WTC11 (cell line): ENCODE results near the gene SCUBE1.

ENCODE experiments used
- ESRRA ChIP-seq: sonication (generic); formaldehyde crosslinking; IDR thresholded peaks from 2 replicates; pipeline ENCODE4 v1.8.1; 2022; ENCODE audit warnings: mild to moderate bottlenecking, missing genetic modification reagents, borderline replicate concordance
- USF2 ChIP-seq: sonication (generic); formaldehyde crosslinking; IDR thresholded peaks from 2 replicates; pipeline ENCODE4 v1.8.1; 2023; ENCODE audit warnings: mild to moderate bottlenecking, missing genetic modification reagents, moderate library complexity
- ZNF121 ChIP-seq: sonication (generic); formaldehyde crosslinking; IDR thresholded peaks from 2 replicates; pipeline ENCODE4 v1.8.0; 2023; ENCODE audit warnings: missing genetic modification reagents
- ZNF263 ChIP-seq: sonication (generic); formaldehyde crosslinking; IDR thresholded peaks from 2 replicates; pipeline ENCODE4 v1.8.1; 2022; ENCODE audit warnings: low read depth, mild to moderate bottlenecking, moderate library complexity, missing genetic modification reagents
- TF ChIP-seq, protein P1 (sequence below): fragments of 200-600 bp; IDR thresholded peaks from 2 replicates; pipeline ENCODE4 v1.8.0; 2022; ENCODE audit warnings: antibody characterized with exemption
- TF ChIP-seq, protein P2 (sequence below): sonication (generic); formaldehyde crosslinking; IDR thresholded peaks from 2 replicates; pipeline ENCODE4 v1.8.0; 2022; ENCODE audit warnings: mild to moderate bottlenecking, missing genetic modification reagents

- TF ChIP-seq, protein P1, sequence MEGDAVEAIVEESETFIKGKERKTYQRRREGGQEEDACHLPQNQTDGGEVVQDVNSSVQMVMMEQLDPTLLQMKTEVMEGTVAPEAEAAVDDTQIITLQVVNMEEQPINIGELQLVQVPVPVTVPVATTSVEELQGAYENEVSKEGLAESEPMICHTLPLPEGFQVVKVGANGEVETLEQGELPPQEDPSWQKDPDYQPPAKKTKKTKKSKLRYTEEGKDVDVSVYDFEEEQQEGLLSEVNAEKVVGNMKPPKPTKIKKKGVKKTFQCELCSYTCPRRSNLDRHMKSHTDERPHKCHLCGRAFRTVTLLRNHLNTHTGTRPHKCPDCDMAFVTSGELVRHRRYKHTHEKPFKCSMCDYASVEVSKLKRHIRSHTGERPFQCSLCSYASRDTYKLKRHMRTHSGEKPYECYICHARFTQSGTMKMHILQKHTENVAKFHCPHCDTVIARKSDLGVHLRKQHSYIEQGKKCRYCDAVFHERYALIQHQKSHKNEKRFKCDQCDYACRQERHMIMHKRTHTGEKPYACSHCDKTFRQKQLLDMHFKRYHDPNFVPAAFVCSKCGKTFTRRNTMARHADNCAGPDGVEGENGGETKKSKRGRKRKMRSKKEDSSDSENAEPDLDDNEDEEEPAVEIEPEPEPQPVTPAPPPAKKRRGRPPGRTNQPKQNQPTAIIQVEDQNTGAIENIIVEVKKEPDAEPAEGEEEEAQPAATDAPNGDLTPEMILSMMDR, result no peak
- TF ChIP-seq ESRRA (no peak), ZNF263 (CRISPR knock-in tag) (no peak), USF2 (CRISPR knock-in tag) (no peak), ZNF121 (no peak)
- TF ChIP-seq, protein P2, sequence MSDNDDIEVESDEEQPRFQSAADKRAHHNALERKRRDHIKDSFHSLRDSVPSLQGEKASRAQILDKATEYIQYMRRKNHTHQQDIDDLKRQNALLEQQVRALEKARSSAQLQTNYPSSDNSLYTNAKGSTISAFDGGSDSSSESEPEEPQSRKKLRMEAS (CRISPR knock-in tag), result no peak
Observed at GRCh38 chr22:43297270-43298061, 45.7 kb downstream of the SCUBE1 start.
